Motor neuron (in vitro differentiated cells): Measurements from ENCODE around the gene CD300H. TPM values are rescaled to one million over a fixed set of nuclear protein-coding genes. Genes with fewer than 3 reads are reported as not detected.
"Not testable (repeated sequence)": the region's sequence is repeated elsewhere in the genome, so short reads cannot be mapped to it uniquely, and the experiment has no call there.

Source experiments
- ATAC-seq, 8 experiments: fragments of 200-7000 bp; cut with Tn5 transposase; replicated peaks in 6 of 8; 2 replicates each; pipeline ENCODE4 v1.8.0; 2021; ENCODE audit warnings: mild to moderate bottlenecking in 8 of 8, moderate library complexity in 8 of 8
- H3K27ac ChIP-seq, 2 donors: fragments of 250-450 bp; sonication (Bioruptor Pico); 2 replicates each; pipeline ENCODE4 v1.9.0; 2021; ENCODE audit warnings: antibody characterized with exemption in 2 of 2, mild to moderate bottlenecking in 2 of 2, moderate library complexity in 1 of 2
- H3K4me1 ChIP-seq, 2 donors: fragments of 250-450 bp; sonication (Bioruptor Pico); replicated peaks in 1 of 2; 2 replicates each; pipeline ENCODE4 v1.6.1; 2021; ENCODE audit warnings: antibody characterized with exemption in 2 of 2, mild to moderate bottlenecking in 2 of 2, moderate library complexity in 1 of 2
- H3K4me3 ChIP-seq, 5 donors: fragments of 250-450 bp; sonication (Bioruptor Pico); 2 replicates each; pipeline ENCODE4 v1.9.0; 2021; ENCODE audit warnings: antibody characterized with exemption in 5 of 5, mild to moderate bottlenecking in 5 of 5, moderate library complexity in 4 of 5
- WGBS, 10 experiments: fragments of 450-650 bp; shearing (Covaris generic); methylation state at CpG; one replicate each; pipeline ENCODE4 v1.0.0; 2022; 5-methylcytosine and 5-hydroxymethylcytosine counted together
- in situ Hi-C, 9 experiments: fragments of 400-800 bp; cut with MboI; loops; one replicate each; pipeline ENCODE4 v1.15.0; 2021; ENCODE audit warnings: low sequenced_read_pairs in 9 of 9, low pct_unique_long_range_greater_than_20kb in 2 of 9; ENCODE audit not compliant: unreplicated experiment in 9 of 9
- total RNA-seq, 8 experiments: library from RNA; unstranded; fragments of 300-600 nt; gene quantifications; 2 replicates each; pipeline versions ENCODE4 v1.2.3 to v1.2.4, GENCODE V29; 2022

The CD300H gene
- total RNA-seq, 8 experiments from 2014 or later = not detected

DNA sequence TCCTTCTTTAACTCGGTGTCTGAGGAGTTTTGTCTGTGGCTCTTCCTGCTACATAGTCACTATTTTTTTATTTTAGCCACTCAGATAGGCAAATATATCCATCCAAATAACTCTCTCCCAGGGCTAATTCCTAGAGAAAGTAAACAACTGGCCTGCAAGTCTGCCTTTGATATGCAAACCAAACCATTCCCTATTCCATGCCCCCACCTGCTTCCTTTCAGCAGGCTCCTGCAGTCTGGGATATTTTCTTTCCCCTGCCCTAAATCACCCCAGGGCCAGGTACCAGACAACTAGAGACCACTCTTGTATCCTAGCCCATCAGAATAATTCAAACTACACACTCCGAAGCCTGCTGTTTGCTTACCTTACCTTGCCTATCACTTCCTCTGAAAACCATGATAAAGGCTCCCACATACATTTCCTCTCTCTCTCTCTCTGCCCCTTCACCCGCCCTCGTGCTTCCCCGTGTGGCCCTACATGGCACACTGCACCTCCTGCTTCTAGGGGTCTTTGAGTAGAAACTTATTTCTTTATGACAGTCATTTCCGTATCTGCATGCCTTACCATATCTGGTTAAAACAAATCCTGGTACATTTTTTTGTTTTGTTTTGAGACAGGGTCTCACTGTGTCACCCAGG is 8.3 kb downstream of the CD300H start:
- no peak overlapping the region for H3K4me3 ChIP-seq
- H3K4me1 ChIP-seq = peaks cover 0 to 5% of the 10 kb centered on the region in 2 donors
- in situ Hi-C loops = no loop called here
- H3K27ac ChIP-seq = no peak overlapping the region
- ATAC-seq = no peak
- 29 to 89% (median 60%) methylated on average over 1 to 6 of the region's 6 CpGs; no CpG with 5 or more reads in 1 of the 10 experiments for WGBS, 10 experiments

DNA sequence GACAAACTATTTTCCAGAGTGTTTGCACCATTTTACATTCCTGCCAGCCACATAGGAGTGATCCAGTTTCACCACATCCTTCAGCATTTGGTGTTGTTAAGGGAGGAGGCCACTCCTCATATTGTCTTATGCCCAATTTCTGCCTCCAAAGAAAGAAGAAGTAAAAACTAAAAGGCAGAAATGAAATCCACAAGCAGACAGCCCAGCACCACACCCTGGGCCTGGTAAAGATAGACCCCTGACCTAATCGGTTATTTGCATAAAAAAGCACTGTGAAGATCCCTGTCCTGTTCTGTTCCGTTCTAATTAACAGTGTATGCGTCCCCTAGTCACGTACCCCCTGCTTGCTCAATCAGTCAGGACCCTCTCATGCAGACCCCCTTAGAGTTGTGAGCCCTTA is 8.9 kb downstream of the CD300H start:
- ATAC-seq, in situ Hi-C loops: not testable (repeated sequence)

GRCh38 chr17:74555427-74555940 is 11.8 kb downstream of the CD300H start:
- H3K4me1 ChIP-seq = peaks cover 10 to 25% of the 10 kb centered on the region in 2 donors
- WGBS, 10 experiments = 29 to 100% (median 80%) methylated on average over 1 to 7 of the region's 7 CpGs
- ATAC-seq = peak in 2 of 8 experiments; percentile 57 to 72
- no peak overlapping the region for H3K4me3 ChIP-seq
- in situ Hi-C loops = no loop called here
- no peak overlapping the region for H3K27ac ChIP-seq

More for the DNA sequence above, 8.9 kb downstream of the CD300H start:
- 0 to 65% (median 40%) methylated on average over 1 to 3 of the region's 4 CpGs; no CpG with 5 or more reads in 3 of the 10 experiments for WGBS, 10 experiments
- H3K27ac ChIP-seq, H3K4me3 ChIP-seq, H3K4me1 ChIP-seq: not testable (repeated sequence)

- Histone ChIP-seq H3K4me1 (peaks cover 10 to 25% of the 10 kb centered on the region in 2 donors), H3K27ac (no peak overlapping the region), H3K4me3 (no peak overlapping the region)
- ATAC-seq = peak in 1 of 8 experiments; percentile 51
- 17 to 93% (median 69%) methylated on average over 1 to 4 of the region's 6 CpGs; no CpG with 5 or more reads in 1 of the 10 experiments for WGBS, 10 experiments
- in situ Hi-C loops = no loop called here
These were observed 12.4 kb downstream of the CD300H start for GRCh38 chr17:74554909-74555308.

GRCh38 chr17:74552037-74552436 is 15.3 kb downstream of the CD300H start:
- Histone ChIP-seq H3K4me1 (peaks cover 10 to 25% of the 10 kb centered on the region in 2 donors), H3K27ac (no peak overlapping the region), H3K4me3 (no peak overlapping the region)
- ATAC-seq = peak in 6 of 8 experiments; percentile 37 to 93 (median 90)
- in situ Hi-C loops = no loop called here
- 0 to 80% (median 20%) methylated on average over 1 to 5 of the region's 7 CpGs; no CpG with 5 or more reads in 5 of the 10 experiments for WGBS, 10 experiments

DNA sequence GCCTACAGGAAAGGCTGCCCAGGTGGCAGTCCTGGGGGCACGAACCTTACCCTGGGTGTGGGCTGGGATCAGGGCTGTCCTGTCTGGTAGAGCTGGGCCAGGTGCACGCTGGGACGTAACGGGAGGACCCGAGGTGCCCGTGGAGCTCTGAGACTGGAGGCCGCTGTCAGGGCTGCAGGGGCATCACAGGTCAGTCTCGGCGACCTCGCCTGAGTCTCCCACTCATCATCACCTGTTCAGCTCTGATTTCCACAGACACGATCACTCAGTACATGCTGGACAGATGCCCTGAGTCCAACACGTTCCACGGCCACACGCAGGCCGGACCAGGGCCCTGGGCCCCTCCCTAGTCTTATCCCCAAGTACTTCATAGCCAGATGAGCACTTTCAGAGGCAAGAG is 16.7 kb downstream of the CD300H start:
- in situ Hi-C loops = no loop called here
- Histone ChIP-seq H3K27ac (no peak overlapping the region), H3K4me3 (no peak overlapping the region), H3K4me1 (peaks cover 10 to 25% of the 10 kb centered on the region in 2 donors)
- no peak for ATAC-seq
- WGBS, 10 experiments = 20 to 92% (median 73%) methylated on average over 1 to 9 of the region's 15 CpGs; no CpG with 5 or more reads in 6 of the 10 experiments

- no peak overlapping the region for H3K27ac ChIP-seq
- ATAC-seq = no peak
- 75% methylated on average over 2 of the region's 7 CpGs; no CpG with 5 or more reads in 9 of the 10 experiments for WGBS, 10 experiments
- no peak overlapping the region for H3K4me3 ChIP-seq
- in situ Hi-C loops = no loop called here
- peaks cover 19 to 33% of the 10 kb centered on the region in 2 donors for H3K4me1 ChIP-seq
These were observed 18.0 kb downstream of the CD300H start for GRCh38 chr17:74549343-74549742.

GRCh38 chr17:74547736-74548135 is 19.6 kb downstream of the CD300H start:
- in situ Hi-C loops = no loop called here
- H3K4me1 ChIP-seq = peaks cover 19 to 39% of the 10 kb centered on the region in 2 donors
- no peak overlapping the region for H3K27ac ChIP-seq
- no peak overlapping the region for H3K4me3 ChIP-seq
- ATAC-seq = peak in 1 of 8 experiments; percentile 60
- 0 to 100% (median 67%) methylated on average over 1 to 3 of the region's 3 CpGs; no CpG with 5 or more reads in 5 of the 10 experiments for WGBS, 10 experiments

- WGBS, 10 experiments = 52 to 100% (median 65%) methylated on average over 1 to 4 of the region's 7 CpGs; no CpG with 5 or more reads in 6 of the 10 experiments
- ATAC-seq = no peak
- in situ Hi-C loops = no loop called here
- Histone ChIP-seq H3K4me1 (peaks cover 16 to 35% of the 10 kb centered on the region in 2 donors), H3K27ac (no peak overlapping the region), H3K4me3 (no peak overlapping the region)
These were observed 20.0 kb downstream of the CD300H start for GRCh38 chr17:74547264-74547663.

DNA sequence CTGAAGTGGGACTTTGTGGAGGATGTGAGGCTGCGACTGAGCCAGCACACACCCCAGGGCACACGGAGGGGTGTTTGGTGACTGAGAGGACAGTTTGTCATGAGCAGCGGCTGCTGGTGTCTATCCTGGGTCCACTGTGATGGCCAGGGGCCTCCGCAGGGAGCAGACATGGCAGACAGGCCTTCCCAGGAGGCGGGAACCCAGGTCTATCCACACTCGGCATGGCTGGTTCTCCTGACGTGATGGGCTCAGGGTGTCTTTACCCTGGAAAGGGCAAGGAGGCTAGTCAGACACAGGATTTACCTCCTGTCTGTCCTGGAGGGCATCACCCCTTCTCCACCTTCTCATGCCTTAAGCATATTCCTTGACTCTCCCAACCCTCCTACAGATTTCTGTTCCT is 20.7 kb downstream of the CD300H start:
- no peak overlapping the region for H3K4me3 ChIP-seq
- in situ Hi-C loops = no loop called here
- 70 to 85% methylated on average over 2 to 4 of the region's 7 CpGs; no CpG with 5 or more reads in 8 of the 10 experiments for WGBS, 10 experiments
- no peak for ATAC-seq
- H3K4me1 ChIP-seq = peaks cover 10 to 28% of the 10 kb centered on the region in 2 donors
- H3K27ac ChIP-seq = no peak overlapping the region

DNA sequence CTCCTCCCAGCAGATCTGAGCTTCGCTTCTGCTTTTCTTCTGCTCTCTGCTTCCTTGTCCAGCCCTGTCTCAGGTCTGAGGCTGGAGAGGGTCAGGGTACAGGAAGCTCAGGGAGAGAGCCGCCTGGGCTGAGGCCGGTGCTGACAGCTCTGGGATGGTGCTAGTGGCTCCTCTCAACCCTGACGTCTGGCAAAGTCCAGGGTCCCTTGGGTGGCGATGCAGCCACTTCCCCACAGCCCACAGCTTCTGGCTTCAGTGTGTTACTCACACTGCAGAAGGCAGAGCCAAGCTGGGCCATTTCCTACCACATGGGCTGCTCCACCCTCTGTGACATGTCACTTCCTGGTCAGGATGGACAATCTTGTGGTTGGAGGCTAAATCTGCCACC is 21.5 kb downstream of the CD300H start, which contains the start of gene CD300C:
CD300C (minus strand) TSS at position 273 of the 388 bp plus-strand sequence. CDS start 333 bp downstream, outside the sequence.
- peaks cover 8 to 21% of the 10 kb centered on the region in 2 donors for H3K4me1 ChIP-seq
- H3K27ac ChIP-seq = peak within 1 kb of the TSS in 1 of 2 donors; percentile 47
- ATAC-seq = peak in 2 of 8 experiments; percentile 47 to 72
- 24 to 93% (median 71%) methylated on average over 2 to 5 of the region's 5 CpGs; no CpG with 5 or more reads in 5 of the 10 experiments for WGBS, 10 experiments
- in situ Hi-C loops = no loop called here
- H3K4me3 ChIP-seq = no peak within 1 kb of the TSS

DNA sequence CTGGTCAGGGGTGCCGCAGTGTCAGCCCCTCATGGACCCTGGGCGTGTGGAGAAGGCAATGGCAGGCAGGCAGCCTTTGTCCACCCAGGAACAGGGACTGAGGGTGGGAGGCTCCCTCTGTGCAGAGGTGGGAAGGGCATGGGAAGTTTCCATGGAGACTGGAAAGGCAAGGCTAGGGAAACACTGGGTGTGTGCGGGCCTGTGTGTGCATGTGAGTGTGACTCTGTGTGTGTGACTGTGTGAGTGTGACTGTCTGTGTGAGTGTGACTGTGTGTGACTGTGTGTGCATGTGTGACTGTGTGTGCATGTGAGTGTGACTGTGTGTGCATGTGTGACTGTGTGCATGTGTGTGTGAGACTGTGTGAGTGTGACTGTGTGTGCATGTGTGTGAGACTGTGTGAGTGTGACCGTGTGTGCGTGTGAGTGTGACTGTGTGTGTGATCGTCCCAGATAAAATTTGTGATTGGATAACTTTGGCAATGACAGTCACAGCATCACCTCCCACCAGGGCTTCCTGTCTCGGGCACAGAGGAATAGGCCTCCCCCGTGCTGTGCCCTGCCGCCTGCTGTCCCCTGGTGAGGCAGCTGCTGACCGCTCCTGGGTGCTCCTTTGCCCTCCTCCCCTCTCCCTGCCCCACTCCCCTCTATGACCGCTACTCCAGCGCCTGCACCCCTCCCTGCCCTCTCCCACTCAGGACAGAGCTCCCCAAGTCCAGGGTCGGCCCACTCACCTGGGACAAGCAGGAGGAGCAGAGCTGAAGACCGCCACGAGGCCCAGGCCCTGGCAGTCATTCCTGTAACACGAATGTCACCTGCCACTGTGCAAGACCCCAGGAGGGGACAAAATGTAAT is 22.1 kb downstream of the CD300H start:
- peaks cover 8 to 20% of the 10 kb centered on the region in 2 donors for H3K4me1 ChIP-seq
- H3K4me3 ChIP-seq = no peak overlapping the region
- WGBS, 10 experiments = 48 to 100% (median 69%) methylated on average over 1 to 11 of the region's 16 CpGs; no CpG with 5 or more reads in 4 of the 10 experiments
- in situ Hi-C loops = no loop called here
- peak in 7 of 8 experiments; percentile 62 to 88 (median 85) for ATAC-seq
- H3K27ac ChIP-seq = peak overlapping the region in 1 of 2 donors; percentile 47
